Epithelial cell of umbilical artery (primary cell): Measurements from ENCODE around the gene MRPL44. TPM values are rescaled to one million over a fixed set of nuclear protein-coding genes. Genes with fewer than 3 reads are reported as not detected.

ENCODE experiments used
- total RNA-seq: library from RNA; depleted of rRNA; stranded (reverse); fragments of >200 nt; gene quantifications from 2 replicates; pipeline ENCODE4 v1.2.3, GENCODE V29; 2014

Gene MRPL44
- total RNA-seq = 43.9 and 48.2 TPM in 2 replicates

GRCh38 chr2:223957092-223957851 is at the start of gene MRPL44:
Gene MRPL44, plus strand, starts transcription at chr2:223957463. Its CDS starts 10 bp downstream, at chr2:223957473.

GRCh38 chr2:223944703-223945531 is 12.3 kb upstream of the MRPL44 start, which contains the start of gene WDFY1:
Gene WDFY1, minus strand, starts transcription at chr2:223945335. Its CDS starts 51 bp downstream, at chr2:223945284.

Other genes starting within 250 kb of the MRPL44 start
- 1.3 and 4.1 TPM in 2 replicates for gene AP1S3, start 119.9 kb upstream of the MRPL44 start, total RNA-seq
- 95.5 and 131 TPM in 2 replicates for gene WDFY1, start 12.1 kb upstream of the MRPL44 start, total RNA-seq
- 12.7 and 15.8 TPM in 2 replicates for gene SERPINE2, start 81.8 kb downstream of the MRPL44 start, total RNA-seq